ENCODE results near the gene RASGRF1. TPM values are rescaled to one million over a fixed set of nuclear protein-coding genes. Genes with fewer than 3 reads are reported as not detected.

Gene RASGRF1
- total RNA-seq, 2 experiments from 2014 or later = not detected

- CTCF ChIA-PET = no interaction called here
- H3K27me3 Mint-ChIP-seq = peaks cover 32% of the 10 kb centered on the region
- Histone ChIP-seq H3K27me3 (ENCODE audit: control insufficient read depth in 1 of 2, insufficient read depth in 2 of 2, low read length in 2 of 2) (peaks cover 0 to 6% of the 10 kb centered on the region in 2 experiments), H3K36me3 (ENCODE audit: insufficient read depth, low read length) (no peaks in the 10 kb centered on the region), H3K4me1 (ENCODE audit: insufficient read depth, low read length) (no peaks in the 10 kb centered on the region), H3K4me3 (ENCODE audit: low read length) (no peak overlapping the region), H3K9me3 (ENCODE audit: control insufficient read depth in 1 of 2, insufficient read depth in 1 of 2, low read length in 2 of 2) (no peaks in the 10 kb centered on the region), H3K27ac (ENCODE audit: low read depth in 1 of 2, low read length in 2 of 2) (no peak overlapping the region)
- no peak overlapping the region for H3K27ac Mint-ChIP-seq
- POLR2A ChIA-PET = no interaction called here
- ATAC-seq (ENCODE audit: poor library complexity) = no peak
- intact Hi-C loops (cut with DNase I, micrococcal nuclease) = no loop called here
- no peak for DNase-seq
- H3K36me3 Mint-ChIP-seq (ENCODE audit: low read depth) = no peaks in the 10 kb centered on the region
- no peaks in the 10 kb centered on the region for H3K9me3 Mint-ChIP-seq
- no peak overlapping the region for H3K4me3 Mint-ChIP-seq
- no peaks in the 10 kb centered on the region for H3K4me1 Mint-ChIP-seq (ENCODE audit: low read depth)
- no peak for TF ChIP-seq CTCF (IDR thresholded peaks at IDR 0.05)
Measured at GRCh38 chr15:79031821-79032220, 58.8 kb downstream of the RASGRF1 start.

- ChIA-PET CTCF (no interaction called here), POLR2A (no interaction called here)
- Histone ChIP-seq H3K27ac (ENCODE audit: low read depth in 1 of 2, low read length in 2 of 2) (no peak overlapping the region), H3K36me3 (ENCODE audit: insufficient read depth, low read length) (no peaks in the 10 kb centered on the region), H3K4me1 (ENCODE audit: insufficient read depth, low read length) (no peaks in the 10 kb centered on the region), H3K27me3 (ENCODE audit: control insufficient read depth in 1 of 2, insufficient read depth in 2 of 2, low read length in 2 of 2) (peaks cover 0 to 4% of the 10 kb centered on the region in 2 experiments), H3K9me3 (ENCODE audit: control insufficient read depth in 1 of 2, insufficient read depth in 1 of 2, low read length in 2 of 2) (no peaks in the 10 kb centered on the region), H3K4me3 (ENCODE audit: low read length) (no peak overlapping the region)
- Mint-ChIP-seq H3K9me3 (no peaks in the 10 kb centered on the region), H3K36me3 (ENCODE audit: low read depth) (no peaks in the 10 kb centered on the region), H3K4me3 (no peak overlapping the region), H3K27ac (no peak overlapping the region), H3K4me1 (ENCODE audit: low read depth) (no peaks in the 10 kb centered on the region), H3K27me3 (peaks cover 26% of the 10 kb centered on the region)
- TF ChIP-seq CTCF (IDR thresholded peaks at IDR 0.05) = no peak
- intact Hi-C loops (cut with DNase I, micrococcal nuclease) = no loop called here
- ATAC-seq (ENCODE audit: poor library complexity) (no peak), DNase-seq (no peak)
Measured at GRCh38 chr15:79031201-79031600, 59.4 kb downstream of the RASGRF1 start.

- Mint-ChIP-seq H3K36me3 (ENCODE audit: low read depth) (no peaks in the 10 kb centered on the region), H3K27ac (no peak overlapping the region), H3K9me3 (no peaks in the 10 kb centered on the region), H3K27me3 (peaks cover 22% of the 10 kb centered on the region), H3K4me3 (no peak overlapping the region), H3K4me1 (ENCODE audit: low read depth) (no peaks in the 10 kb centered on the region)
- Histone ChIP-seq H3K36me3 (ENCODE audit: insufficient read depth, low read length) (no peaks in the 10 kb centered on the region), H3K27me3 (ENCODE audit: control insufficient read depth in 1 of 2, insufficient read depth in 2 of 2, low read length in 2 of 2) (peaks cover 0 to 4% of the 10 kb centered on the region in 2 experiments), H3K4me1 (ENCODE audit: insufficient read depth, low read length) (no peaks in the 10 kb centered on the region), H3K4me3 (ENCODE audit: low read length) (no peak overlapping the region), H3K27ac (ENCODE audit: low read depth in 1 of 2, low read length in 2 of 2) (no peak overlapping the region), H3K9me3 (ENCODE audit: control insufficient read depth in 1 of 2, insufficient read depth in 1 of 2, low read length in 2 of 2) (peaks cover 0 to 2% of the 10 kb centered on the region in 2 experiments)
- no peak for ATAC-seq (ENCODE audit: poor library complexity)
- no peak for DNase-seq
- CTCF ChIA-PET = no interaction called here
- no peak for TF ChIP-seq CTCF (IDR thresholded peaks at IDR 0.05)
- POLR2A ChIA-PET = no interaction called here
- intact Hi-C loops (cut with DNase I, micrococcal nuclease) = no loop called here
Measured at GRCh38 chr15:79030470-79030869, 60.1 kb downstream of the RASGRF1 start.
